Stimulated activated CD8-positive, alpha-beta memory T cell treated with anti-CD3 and anti-CD28 coated beads, Interleukin-12 subunit alpha, Interleukin-12 subunit beta, amount 100 ng/mL, for 4 hours (primary cell): ENCODE results near the gene PAM.

ENCODE experiments used
- DNase-seq: peaks from one replicate; pipeline ENCODE4 v3.0.0-alpha.2; 2020; ENCODE audit warnings: low read depth

The PAM gene

DNA sequence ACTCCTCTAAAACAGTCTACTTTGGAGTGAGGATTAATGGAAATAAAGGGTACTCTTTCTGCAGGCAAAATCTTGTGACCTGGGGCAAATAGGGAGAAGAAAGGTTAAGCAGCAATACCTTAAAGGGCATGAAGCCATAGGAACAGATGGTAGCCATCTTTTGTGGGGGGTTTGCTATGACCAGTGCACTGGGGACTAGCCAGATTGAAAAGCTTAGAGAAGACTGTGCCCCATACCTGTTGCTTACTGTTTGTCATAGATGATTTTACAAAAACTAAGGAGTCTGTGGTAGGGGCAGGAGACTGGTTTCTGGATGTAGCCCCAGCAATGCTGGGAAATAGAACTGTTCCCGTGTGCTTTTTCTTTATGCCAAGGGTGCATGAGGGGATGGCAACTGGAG is 58.6 kb downstream of the PAM start:
- DNase-seq: no peak

DNA sequence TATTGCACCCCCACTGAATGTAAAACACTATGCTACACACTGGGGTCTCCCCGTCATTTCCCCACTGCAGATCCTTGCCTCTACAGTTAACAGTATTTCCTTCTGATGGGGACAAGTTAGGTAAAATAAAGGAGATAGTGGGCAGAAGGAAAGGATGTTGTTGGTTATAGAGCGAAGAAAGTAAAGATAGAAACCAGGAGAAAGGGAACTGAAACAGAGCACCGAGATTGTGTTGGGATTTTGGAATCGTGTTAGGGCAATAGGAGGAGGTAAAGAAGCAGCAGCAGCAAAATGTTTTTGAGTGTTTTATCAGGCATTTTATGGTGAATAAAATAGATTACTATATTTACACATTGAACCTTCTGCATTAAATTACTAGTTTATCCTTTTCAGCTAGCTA is 60.0 kb downstream of the PAM start:
- no peak for DNase-seq

DNA sequence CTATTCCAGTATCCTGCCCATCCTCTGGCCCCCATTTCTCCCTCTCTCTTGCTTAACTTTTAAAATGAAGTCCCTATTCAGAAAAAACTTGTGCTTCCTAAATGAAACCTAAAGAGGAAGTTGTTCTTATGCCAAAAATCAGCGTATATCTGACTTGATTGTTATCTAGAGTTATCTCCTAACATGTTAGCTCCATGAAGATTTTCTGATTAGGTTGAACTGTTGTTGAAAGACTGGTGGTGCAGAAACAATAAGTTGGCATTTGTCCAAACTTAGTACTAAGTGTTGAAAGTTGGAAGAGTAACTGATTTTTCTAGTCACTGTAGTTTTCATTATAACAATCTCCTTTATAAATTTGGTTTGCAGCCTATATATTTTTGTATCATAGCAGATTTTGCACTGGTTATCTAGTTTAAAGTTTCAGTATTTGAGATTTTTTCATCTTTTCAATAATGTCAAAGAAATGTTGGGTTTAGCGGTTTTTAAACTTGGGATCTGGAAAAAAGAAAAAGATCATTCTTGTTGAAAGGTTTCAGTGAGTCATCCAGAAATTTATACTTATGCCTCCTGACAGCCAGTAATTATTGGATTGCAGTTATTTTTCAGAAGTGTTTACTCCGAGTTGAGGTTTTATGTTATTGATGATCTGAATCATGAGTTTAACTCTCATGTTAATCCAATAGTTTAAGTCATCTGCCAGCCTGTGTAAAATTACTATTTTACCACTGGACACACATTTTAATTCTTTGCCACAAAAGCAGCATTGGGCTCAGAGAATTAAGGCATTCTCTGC is 60.6 kb downstream of the PAM start:
- no peak for DNase-seq

DNA sequence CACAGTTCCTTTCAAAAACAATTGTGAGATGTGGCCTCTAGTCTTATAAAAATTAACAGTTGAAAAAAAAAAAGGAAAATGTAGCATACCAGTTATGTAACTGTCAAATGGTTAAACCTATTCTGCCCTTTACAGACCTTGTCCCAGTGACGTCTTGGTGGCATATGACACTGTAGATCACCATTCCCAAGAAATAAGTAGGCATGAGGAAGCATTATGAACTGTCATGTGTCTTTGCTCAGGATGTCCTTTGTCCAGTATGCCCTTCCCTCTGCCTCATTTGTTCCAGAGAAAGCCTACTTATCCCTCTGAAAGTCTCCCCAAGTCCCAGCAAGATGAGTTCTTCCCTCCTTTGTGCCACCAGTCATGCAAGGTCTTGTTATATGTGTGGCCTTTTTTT is 63.2 kb downstream of the PAM start:
- DNase-seq: no peak

DNA sequence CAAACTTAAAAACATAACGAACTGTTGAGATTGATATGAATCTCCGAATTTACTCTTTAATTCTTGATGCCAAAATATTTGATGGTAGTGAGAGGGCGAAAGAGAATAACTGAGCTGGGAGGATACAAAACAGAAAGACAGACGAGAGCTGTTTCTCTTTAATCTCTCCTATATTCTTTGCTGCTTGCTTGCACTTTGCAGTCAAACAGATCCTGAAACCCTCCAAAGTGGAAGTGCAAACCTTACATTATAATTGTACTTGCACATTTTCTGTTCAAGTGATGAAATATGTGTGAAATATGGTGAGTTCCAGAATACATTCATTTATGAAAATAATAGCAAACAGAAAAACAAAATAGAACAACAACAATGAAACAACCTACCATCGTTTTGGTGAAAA is 63.8 kb downstream of the PAM start:
- DNase-seq: no peak

DNA sequence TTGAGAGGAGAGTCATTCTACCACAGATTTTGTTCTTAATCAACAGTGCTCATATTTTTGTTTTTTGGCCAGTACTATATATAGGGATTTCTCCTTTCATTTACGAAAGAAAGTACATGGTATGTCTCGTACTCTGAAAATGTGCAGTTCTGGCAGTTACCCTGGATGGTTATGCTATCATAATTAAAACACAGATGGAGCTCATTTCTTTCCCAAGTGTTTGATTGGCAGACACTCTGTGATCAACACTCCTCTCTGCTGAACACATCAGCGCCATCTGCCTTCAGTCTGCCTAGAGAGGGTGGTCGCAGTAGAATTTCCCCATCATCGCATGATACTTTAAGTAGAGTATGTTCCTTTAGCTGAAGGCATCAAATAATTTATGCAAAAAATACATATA is 64.5 kb downstream of the PAM start:
- DNase-seq: no peak

DNA sequence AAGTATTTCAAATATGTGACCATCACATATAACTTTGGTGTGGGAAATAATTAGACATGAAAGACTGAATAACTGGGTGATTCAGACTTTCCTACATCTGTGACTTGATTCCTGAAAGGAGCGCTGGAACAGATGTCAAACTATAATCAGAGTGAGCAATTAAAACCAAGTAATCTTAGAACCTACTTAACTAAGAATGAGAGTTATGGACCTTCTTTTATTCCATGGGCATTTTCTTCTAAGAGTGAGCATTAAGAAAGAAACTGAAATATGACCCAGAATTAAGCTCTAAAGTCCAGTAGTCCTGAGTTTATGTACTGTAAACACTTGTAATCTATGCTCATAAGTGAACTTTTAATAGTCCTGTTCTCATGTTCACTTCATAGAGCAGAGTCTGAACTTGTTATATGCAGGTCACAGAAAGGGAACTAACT is 68.4 kb downstream of the PAM start:
- no peak for DNase-seq

DNA sequence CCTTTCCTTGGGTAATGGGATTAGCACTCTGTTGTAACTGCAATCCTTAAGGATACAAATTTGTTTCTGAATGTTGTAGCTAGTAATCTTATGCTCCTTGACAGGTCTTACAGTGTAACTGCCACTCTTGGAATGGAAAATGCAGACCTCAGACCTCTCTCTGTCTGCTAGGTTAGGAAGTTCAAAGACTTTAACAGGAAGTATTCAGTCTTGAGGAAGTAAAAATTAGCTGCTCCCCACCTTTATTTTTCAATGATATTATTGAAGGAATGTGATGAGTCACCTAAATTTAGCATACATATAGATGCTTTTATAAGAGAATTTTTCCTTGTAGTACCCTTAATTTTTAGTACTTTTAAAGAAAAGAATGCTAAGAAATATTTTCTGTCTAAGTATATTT is 71.5 kb downstream of the PAM start:
- no peak for DNase-seq

DNA sequence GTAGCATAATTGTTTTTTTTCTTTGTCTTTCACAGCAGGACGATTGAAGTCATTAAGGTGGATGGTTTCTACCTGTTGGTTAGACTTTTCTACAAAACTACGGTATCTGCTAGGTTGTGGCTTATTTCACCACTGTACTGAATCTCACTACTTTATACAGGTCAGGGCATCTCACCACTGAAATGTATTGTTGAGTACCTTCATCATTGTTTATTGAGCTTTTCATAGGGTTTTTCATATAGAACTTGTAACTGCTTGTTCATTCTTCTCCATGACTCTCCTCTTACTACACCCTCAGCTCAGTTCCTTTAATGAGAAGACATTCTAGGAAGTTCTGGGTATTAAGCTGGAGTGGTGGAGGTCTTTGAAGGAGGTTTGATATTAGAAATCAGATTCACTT is 75.1 kb downstream of the PAM start:
- no peak for DNase-seq

DNA sequence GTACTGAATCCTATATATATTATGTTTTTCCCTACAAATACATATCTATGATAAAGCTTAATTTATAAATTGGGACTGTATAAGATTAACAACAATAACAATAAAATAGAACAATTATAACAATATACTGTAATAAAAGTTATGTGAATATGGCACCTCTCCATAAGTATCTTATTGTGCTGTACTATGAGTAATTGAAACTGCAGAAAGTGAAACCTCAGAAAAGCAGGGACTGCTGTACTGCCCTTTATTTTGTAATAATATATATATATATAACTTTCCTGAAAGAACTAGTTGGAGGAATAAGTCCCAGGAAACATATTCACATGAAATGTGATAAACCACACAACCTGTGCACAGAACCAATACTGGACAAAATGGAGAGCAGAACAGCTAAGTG is 77.3 kb downstream of the PAM start:
- no peak for DNase-seq

DNA sequence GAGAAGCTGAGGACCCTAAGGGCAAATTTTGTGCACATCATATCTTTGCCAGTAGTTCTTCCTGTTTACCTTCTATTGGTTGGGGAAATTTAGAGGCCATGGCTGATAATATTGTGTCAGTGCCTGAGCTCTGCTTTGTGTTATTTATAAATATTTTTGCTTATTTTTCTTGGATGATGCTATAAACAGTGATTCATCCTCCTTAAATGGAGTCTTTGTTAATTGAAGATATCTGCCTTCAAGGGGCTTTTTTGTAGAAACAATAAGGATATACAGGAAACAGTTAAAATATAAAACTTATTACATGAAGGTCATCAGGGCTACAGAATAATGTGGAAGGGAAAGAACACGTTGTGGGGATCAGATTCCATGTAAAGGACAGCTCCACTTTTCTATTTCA is 78.0 kb downstream of the PAM start:
- no peak for DNase-seq

DNA sequence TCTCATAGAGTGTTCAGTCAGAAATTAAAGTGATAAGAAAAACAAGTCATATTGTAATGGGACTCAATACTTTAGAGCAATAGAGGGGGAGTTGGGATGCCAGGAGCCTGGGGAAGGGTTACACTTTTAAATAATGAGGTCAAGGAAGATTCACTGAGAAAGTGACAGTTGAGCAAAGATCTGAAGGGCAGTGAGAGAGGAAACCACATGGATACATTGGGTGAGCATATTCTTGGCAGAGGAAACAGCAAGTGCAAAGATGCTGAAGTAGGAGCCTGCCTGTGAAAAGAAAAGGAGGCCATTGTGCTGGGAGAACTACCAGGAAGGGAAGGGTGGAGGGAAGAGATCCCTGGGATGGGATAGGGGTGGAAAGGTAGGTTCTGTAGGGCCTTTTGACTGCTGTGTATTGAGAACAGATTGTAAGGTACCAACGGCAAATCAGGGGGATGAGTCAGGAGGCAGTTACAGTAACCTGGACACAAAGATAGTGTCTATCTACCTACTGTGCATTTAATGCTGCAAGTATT is 79.4 kb downstream of the PAM start:
- no peak for DNase-seq

DNA sequence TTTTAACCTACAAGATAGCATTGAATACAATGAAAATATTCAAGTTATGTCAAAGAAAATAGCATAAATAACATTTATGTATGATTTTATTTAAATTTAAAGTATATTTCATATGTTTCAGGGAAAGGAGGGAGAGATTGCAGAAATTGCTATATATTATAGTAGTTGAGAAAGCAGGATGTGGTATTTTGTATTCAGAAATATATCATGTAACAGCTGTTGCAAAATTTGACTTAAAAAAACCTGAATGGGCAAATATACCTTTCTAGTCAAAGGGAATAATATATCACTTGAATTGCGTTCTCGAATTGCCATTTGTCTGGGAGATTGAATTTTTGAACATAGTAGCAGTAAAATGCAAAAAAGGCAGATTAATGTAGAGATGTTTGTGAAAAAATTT is 80.6 kb downstream of the PAM start:
- no peak for DNase-seq

DNA sequence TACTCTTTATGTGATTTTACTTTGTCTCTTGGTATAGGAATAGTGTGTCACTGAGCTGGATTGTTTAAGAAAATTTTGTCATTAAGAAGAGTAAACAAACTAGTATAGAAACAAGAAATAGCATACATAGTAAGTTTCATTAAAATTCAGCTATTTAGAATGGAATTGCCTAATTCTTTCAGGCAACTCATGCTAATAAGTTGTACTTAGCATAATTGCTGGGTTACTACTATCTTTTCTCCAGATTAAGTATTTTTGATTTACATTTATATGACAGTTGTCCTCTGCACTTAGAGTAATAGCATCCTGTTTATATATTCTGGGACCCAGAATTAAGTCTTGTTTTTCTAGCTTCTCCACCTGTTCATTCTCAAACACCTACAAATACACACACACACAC is 85.9 kb downstream of the PAM start:
- DNase-seq: no peak

DNA sequence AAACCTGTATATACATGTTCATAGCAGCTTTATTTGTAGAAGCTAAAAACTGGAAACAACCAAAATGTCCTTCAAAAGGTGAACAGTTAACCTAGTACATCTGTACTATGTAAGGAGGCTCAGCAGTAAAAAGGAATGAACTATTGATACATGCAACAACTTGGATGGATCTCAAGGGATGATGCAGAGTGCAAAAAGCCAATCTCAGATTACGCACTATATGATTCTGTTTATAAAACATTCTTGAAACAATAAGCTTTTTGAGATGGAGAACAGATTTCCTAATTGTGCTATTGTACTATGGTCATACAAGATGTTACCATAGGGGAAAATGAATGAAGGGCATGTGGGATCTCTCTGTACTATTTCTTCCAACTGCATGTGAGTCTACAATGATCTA is 88.9 kb downstream of the PAM start:
- no peak for DNase-seq

DNA sequence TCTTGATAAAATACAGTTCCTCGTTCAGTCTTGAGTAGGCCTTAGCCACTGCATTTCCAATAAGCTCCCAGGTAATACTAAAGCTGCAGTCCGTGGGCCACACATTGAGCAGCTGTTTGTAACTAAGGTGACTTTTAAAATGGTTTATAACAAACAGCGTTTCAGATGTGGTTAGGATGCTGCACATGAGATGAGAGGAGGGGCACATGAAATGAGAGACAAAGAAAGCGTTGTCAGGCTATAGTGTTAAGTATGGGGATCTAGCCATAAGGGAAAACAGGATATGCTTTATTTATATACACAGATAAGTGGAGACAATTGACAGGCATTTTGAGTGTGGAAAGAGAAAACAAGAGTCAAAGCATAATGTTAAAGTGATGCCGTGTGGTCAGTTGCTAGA is 89.9 kb downstream of the PAM start:
- DNase-seq: no peak

DNA sequence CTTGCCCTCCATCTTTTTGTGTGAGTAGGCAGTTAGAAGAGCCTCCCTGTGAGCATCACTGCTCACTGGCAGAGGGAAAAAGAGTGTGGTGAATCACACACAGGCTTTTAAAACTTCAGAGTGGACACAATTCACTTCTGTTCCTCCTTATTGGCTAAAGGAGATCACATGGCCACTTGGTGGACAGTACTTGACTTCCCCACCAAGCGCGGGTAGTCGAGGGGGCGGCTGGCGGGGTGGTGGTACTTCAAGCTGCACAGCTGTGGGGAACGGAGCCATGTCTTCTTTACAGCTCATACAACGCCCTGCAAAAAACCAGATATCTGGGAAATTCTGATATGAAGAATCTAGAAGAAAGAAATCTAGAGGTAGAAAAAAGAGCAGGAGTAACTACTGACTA is 95.4 kb downstream of the PAM start:
- no peak for DNase-seq

DNA sequence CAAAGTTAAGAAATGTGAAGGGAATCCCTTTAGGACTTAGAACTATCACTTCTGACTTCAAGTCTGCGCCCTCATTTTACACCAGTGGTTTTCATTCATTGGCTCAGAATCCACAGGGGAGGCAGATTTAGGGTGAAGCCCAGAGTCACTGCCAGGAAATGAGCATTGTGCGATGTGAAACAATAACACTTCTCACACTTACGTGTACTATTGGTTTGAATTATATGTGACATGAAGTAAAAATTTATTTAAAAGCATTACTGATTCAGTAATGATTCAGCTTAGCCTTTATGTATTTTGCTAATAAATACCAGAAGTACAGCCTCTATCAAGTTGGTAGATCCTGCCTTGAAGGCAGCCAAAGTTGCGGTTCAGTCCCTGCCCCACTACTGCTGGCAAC is 98.6 kb downstream of the PAM start:
- DNase-seq: no peak

DNA sequence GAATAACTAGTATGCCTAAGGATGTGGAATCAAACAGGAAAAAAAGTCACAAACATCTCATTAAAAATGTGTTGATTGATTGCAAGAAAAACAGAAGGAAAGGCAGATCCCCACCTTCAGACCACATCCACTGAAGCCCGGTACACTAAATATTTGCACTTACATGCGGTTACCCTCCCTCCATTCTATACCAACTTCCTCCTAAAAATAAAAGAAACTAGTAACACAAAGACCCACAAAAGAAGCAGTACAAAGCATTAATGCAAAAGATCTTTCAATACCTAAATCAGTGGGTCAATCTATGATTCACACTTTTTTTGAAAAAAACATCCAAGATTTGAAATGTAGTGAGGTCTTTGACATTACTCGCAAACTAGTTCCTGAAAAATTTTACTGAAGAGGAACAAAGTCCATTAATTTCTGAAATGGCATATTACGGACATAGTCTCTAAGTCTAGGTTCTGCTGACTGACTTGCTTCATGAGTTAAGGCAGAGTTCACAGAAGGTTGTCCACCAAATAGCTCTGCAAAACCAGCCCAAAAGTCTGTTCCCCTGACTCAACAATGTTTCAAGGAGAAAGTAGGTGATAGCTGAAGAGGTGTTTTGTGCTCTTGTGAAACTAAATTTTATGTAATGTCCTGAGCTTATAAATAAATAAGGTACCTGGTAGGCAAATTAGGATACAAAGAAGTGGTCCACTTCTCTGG is 100.7 kb downstream of the PAM start:
- no peak for DNase-seq

DNA sequence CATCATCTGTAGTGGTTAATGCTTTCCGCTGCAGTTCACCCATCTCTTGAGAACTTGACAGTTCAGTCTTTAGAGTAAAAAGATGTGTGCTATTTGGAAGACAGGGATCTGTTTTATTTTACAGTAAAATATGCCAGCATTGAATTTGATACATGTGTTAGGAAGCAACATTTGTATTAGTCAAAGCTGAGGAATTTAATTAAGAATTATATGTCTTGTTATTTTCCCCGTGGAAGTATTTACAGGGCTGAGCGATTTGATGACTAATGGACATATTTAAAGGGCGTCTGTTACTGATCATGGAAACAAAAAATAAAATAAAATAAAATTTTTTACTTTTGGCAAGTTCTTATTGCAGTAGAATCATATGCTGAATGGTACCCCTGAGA is 101.3 kb downstream of the PAM start:
- DNase-seq: no peak

DNA sequence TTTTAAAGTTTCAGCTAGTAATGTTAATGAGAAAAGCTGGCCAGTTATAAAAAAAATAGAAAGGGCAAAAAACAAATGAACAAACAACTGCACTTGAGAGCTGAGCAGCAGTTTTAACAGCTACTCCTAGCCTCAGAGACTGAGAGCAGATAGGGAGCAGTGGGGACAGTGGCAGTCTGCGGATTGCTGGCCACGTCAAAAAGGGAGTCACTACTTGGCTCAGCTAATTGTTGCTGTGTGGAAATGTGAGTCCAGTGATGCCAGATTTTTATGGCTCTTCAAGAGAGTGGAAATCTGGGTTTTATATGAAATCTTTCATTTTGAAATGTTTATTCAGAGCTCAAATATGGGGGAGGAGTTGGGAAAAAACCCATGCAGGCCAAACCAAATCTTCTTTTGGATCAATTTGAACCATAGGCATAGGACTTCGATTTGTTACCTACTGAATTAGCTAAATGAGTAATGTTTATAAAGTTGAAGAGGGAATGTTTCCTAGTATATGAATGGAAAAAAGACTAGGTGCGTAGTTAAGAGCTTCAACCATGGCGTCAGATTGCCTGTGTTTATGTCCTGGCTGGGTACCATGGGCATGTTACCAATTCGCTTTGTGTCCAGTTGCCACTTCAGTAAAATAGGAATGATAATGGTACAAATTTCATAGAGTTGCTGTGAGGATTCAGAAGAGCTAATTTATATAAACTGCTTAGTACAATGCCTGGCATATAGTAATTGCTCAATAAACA is 102.1 kb downstream of the PAM start:
- no peak for DNase-seq

DNA sequence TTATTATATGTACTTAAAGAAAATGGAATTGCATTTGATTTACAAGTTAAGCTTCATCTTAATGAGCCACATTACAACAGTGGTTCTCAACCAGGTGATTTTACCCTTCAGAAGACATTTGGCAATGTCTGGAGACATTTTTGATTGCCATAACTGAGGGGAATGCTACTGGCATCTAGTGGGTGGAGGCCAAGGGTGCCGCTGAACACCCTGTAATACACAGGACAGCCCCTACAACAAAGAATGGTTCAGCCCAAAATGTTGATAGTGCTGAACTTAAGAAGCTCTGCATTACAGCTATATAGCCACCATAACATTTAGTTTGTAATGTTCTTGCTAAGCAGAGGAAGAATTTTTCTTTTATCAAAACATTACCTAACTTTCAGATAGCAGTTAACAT is 103.1 kb downstream of the PAM start:
- DNase-seq: no peak

DNA sequence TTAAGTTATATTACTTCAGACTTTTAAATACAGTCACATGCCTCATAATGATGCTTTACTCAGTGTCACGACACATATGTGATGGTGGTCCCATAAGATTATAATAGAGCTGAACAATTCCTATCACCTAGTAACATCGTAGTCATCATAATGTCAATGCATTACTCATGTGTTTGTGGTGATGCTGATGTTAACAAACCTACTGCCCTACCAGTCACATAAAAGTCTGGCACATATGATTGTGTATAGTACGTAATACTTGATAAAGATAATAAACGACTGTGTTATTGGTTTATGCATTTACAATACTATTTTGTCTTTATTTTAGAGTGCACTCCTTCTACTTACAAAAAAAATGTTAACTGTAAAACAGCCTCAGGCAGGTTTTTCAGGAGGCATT is 103.7 kb downstream of the PAM start:
- no peak for DNase-seq
